Suppressor macrophage treated with lipopolysaccharide for 4 hours (primary cell): ENCODE measurements around the gene IPMK.

Source experiments
- DNase-seq: peaks from one replicate; pipeline ENCODE4 v3.0.0-alpha.2; 2020

Gene IPMK

DNA sequence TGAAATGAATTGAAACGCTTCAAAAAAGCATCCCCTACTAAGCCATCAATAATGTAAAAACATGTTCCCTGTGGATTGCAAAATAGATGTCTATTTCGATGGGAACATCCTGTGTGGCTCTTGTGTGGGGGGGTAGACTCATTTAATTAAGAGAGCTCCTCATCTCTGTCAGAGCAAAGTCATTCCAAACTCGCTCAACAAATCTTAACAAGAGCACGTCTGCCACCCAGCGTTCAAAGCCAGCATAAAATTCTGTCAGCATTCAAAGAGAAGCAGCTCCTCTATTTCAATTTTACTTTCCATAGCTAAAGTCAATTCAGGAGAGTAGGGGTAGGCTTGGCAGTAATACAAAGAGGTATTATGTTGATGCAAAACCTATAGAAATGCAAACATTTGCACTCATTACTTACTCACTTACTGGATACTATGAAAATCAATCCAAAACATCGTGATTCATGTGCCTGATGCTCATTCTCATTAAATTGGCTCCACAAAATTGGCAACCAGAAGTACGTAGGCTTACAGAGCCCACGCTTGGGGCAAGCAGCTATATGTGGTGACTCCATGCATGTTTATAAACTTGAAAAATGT is 114.9 kb downstream of the IPMK start:
- peak; percentile 35 for DNase-seq

DNA sequence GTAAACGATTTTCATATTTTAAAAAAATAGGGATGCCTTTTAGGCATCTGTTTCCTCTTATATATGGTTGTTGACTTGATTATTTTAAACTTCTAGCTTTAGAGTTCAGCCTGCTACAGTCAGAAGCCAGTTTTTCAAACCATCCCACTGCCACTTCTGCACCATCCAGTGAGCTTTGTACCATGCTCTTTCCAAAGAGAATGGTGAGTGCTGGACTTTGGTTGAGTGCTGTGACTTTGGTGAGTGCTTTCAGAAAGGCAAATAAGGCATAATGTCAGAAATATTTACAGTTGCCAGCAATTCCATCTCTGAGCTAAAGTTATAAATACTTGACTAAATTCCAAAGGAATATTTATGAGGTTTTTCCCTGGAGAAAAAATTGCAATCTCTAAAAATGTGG is 117.4 kb downstream of the IPMK start:
- no peak for DNase-seq

DNA sequence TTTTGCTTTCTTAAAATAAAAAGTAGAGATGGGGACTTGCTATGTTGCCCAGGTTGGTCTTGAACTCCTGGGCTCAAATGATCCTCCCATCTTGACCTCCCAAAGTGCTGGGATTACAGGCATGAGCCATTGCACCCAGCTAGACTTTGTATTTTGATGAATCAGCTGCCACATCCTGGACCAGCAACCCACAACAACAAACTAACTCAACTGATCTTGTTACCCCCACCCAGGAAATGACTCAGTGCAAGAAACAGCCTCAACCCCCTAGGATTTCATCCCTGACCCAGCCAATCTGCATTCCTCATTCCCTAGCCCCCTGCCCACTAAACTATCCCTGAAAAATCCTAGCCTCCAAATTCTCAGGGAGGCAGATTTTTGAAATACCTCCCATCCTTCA is 123.8 kb downstream of the IPMK start:
- no peak for DNase-seq
